ENCODE results near the gene OR10K1.
"Not testable (repeated sequence)": the region's sequence is repeated elsewhere in the genome, so short reads cannot be mapped to it uniquely, and the experiment has no call there.

The OR10K1 gene

GRCh38 chr1:158425027-158425426 lies 36.6 kb upstream of the OR10K1 start:
- TF ChIP-seq CTCF (IDR thresholded peaks at IDR 0.05), result no peak
- H2AFZ ChIP-seq, result no peak overlapping the region

DNA sequence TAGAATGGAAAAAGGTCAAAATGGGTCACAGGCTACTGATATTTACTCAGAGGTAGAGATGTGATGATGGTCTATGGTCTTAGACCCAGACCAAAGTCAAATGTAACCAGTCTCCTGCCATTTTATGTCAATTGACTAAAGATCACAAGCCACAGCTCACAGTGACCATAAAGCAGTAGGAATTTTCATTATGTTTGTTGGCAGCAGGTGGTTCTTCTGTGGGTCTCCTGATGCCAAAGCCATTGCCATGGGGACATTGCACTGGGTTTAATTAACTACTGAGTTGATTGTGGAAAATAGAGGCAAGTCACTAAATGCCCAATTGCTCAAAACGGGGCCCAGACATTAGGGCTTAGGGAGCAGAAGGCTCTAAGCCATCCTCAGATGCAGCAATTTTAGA lies 35.5 kb upstream of the OR10K1 start, which contains the start of gene OR10K2:
TSS of gene OR10K2 (minus strand) at position 101 of the 400 bp plus-strand sequence. CDS start 5,371 bp downstream, outside the sequence.
- no peak within 1 kb of the TSS for H3K4me2 ChIP-seq (ENCODE audit: low read length)

More at GRCh38 chr1:158425027-158425426, 36.6 kb upstream of the OR10K1 start:
- Histone ChIP-seq H3K27ac (no peak overlapping the region), H3K36me3 (ENCODE audit: control insufficient read depth, insufficient read depth, low read length) (no peaks in the 10 kb centered on the region), H3K9ac (no peak overlapping the region), H3K27me3 (ENCODE audit: control insufficient read depth, insufficient read depth, low read length) (no peaks in the 10 kb centered on the region), H3K4me1 (no peaks in the 10 kb centered on the region), H3K4me3 (ENCODE audit: low read depth, low read length) (no peak overlapping the region), H3K79me2 (no peaks in the 10 kb centered on the region), H3K4me2 (ENCODE audit: low read length) (no peak overlapping the region), H3K9me3 (ENCODE audit: control insufficient read depth, low read length) (no peaks in the 10 kb centered on the region)

DNA sequence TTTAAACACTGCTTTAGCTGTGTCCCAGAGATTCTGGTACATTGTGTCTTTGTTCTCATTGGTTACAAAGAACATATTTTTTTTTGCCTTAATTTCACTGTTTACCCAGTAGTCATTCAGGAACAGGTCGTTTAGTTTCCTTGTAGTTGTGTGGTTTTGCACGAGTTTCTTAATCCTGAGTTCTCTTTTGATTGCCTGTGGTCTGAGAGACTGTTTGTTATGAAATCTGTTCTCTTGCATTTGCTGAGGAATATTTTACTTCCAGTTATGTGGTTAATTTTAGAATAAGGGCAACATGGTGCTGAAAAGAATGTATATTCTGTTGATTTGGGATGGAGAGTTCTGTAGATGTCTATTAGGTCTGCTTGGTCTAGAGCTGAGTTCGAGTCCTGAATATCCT lies 31.5 kb upstream of the OR10K1 start:
- H3K27me3 ChIP-seq (ENCODE audit: control insufficient read depth, insufficient read depth, low read length); H3K79me2 ChIP-seq; H3K27ac ChIP-seq; H3K4me2 ChIP-seq (ENCODE audit: low read length); H3K4me1 ChIP-seq; H2AFZ ChIP-seq; H3K4me3 ChIP-seq (ENCODE audit: low read depth, low read length); H3K36me3 ChIP-seq (ENCODE audit: control insufficient read depth, insufficient read depth, low read length); H3K9me3 ChIP-seq (ENCODE audit: control insufficient read depth, low read length); H3K9ac ChIP-seq: not testable (repeated sequence)

More for the DNA sequence above, 35.5 kb upstream of the OR10K1 start, which contains the start of gene OR10K2:
- Histone ChIP-seq H3K4me3 (ENCODE audit: low read depth, low read length) (no peak within 1 kb of the TSS), H3K36me3 (ENCODE audit: control insufficient read depth, insufficient read depth, low read length) (no peaks in the 10 kb centered on the region), H2AFZ (no peak within 1 kb of the TSS), H3K4me1 (no peaks in the 10 kb centered on the region), H3K27me3 (ENCODE audit: control insufficient read depth, insufficient read depth, low read length) (no peaks in the 10 kb centered on the region), H3K27ac (no peak within 1 kb of the TSS), H3K9me3 (ENCODE audit: control insufficient read depth, low read length) (no peaks in the 10 kb centered on the region), H3K79me2 (no peaks in the 10 kb centered on the region), H3K9ac (no peak within 1 kb of the TSS)
- TF ChIP-seq CTCF (IDR thresholded peaks at IDR 0.05), result no peak

GRCh38 chr1:158434741-158435140 lies 26.9 kb upstream of the OR10K1 start:
- Histone ChIP-seq H3K4me3 (ENCODE audit: low read depth, low read length) (no peak overlapping the region), H2AFZ (no peak overlapping the region), H3K9ac (no peak overlapping the region), H3K4me1 (no peaks in the 10 kb centered on the region), H3K9me3 (ENCODE audit: control insufficient read depth, low read length) (no peaks in the 10 kb centered on the region), H3K79me2 (no peaks in the 10 kb centered on the region), H3K36me3 (ENCODE audit: control insufficient read depth, insufficient read depth, low read length) (no peaks in the 10 kb centered on the region), H3K4me2 (ENCODE audit: low read length) (no peak overlapping the region), H3K27ac (no peak overlapping the region), H3K27me3 (ENCODE audit: control insufficient read depth, insufficient read depth, low read length) (no peaks in the 10 kb centered on the region)
- TF ChIP-seq CTCF (IDR thresholded peaks at IDR 0.05), result no peak

DNA sequence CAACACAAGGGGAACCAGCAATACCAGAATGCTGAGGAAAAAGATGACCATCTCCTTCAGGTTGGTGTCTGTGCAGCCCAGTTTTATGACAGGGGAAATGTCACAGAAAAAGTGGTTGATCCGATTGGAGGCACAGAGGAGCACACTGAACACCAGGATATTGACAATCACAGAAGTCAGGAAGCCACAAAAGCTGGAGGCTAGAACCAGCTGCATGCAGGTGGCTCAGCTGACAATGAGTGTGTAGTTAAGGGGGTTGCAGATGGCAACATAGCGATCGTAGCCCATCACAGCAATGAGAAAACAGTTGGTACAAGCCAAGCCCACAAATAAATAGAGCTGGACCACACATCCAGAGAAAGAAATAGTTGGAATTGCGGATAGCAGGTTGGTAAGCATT lies 16.3 kb upstream of the OR10K1 start:
- Histone ChIP-seq H3K36me3 (ENCODE audit: control insufficient read depth, insufficient read depth, low read length) (no peaks in the 10 kb centered on the region), H3K27me3 (ENCODE audit: control insufficient read depth, insufficient read depth, low read length) (no peaks in the 10 kb centered on the region), H3K4me1 (no peaks in the 10 kb centered on the region), H3K4me2 (ENCODE audit: low read length) (no peak overlapping the region), H3K9ac (no peak overlapping the region), H2AFZ (no peak overlapping the region), H3K9me3 (ENCODE audit: control insufficient read depth, low read length) (no peaks in the 10 kb centered on the region), H3K79me2 (no peaks in the 10 kb centered on the region), H3K4me3 (ENCODE audit: low read depth, low read length) (no peak overlapping the region), H3K27ac (no peak overlapping the region)
- no peak for TF ChIP-seq CTCF (IDR thresholded peaks at IDR 0.05)

Measured in parathyroid adenoma (tissue), 2 donors.